Mucosa of descending colon (tissue), 3 donors: Measurements from ENCODE around the gene DCAF4. TPM values are rescaled to one million over a fixed set of nuclear protein-coding genes. Genes with fewer than 3 reads are reported as not detected.

ENCODE experiments used
- ATAC-seq: fragments of 200-7000 bp; cut with Tn5 transposase; one replicate; pipeline ENCODE4 v1.9.1; 2020; ENCODE audit warnings: mild to moderate bottlenecking, moderate library complexity
- DNase-seq, 3 donors: peaks; one replicate each; pipeline ENCODE4 v3.0.0-alpha.2; 2020
- H3K36me3 ChIP-seq: fragments of 200-600 bp; one replicate; pipeline ENCODE4 v1.8.0; 2021; ENCODE audit warnings: low read depth, mild to moderate bottlenecking
- H3K4me1 ChIP-seq: fragments of 200-600 bp; one replicate; pipeline ENCODE4 v1.8.0; 2021; ENCODE audit warnings: low read depth, mild to moderate bottlenecking
- H3K4me3 ChIP-seq: fragments of 200-600 bp; one replicate; pipeline ENCODE4 v1.8.0; 2021; ENCODE audit warnings: mild to moderate bottlenecking
- H3K9me3 ChIP-seq: fragments of 200-600 bp; one replicate; pipeline ENCODE4 v1.8.0; 2021; ENCODE audit warnings: mild to moderate bottlenecking
- CTCF ChIP-seq: fragments of 200-600 bp; IDR thresholded peaks from one replicate; pipeline ENCODE4 v1.8.0; 2022; ENCODE audit warnings: antibody characterized with exemption, mild to moderate bottlenecking
- intact Hi-C, 2 donors: fragments of 100-400 bp; cut with DNase I in 1 of 2; cut with micrococcal nuclease in 1 of 2; formaldehyde crosslinking; loops; one replicate each; pipeline versions ENCODE4 v1.11.0 to v1.11.1; 2022; cut with DNase I, micrococcal nuclease
- total RNA-seq, 3 donors: library from RNA; stranded (reverse); fragmentation: NEBNext Ultra II Directional in 2 of 3; extraction: Animal tissue kit (Norgen Biotek cat#: 25700) in 2 of 3; gene quantifications; one replicate each; pipeline versions ENCODE4 v1.2.1 to v1.2.4, GENCODE V29; 2021 to 2023
- donor health status: DM: no; HTN: no; CAD: no; lungs with moderate emphysema.
- donor health status: DM: no; HTN: no; CAD: no.
- donor health status: DM: no; HTN: yes; CAD: no.

DCAF4 gene
- total RNA-seq, 3 donors from 2014 or later: 13.9 to 27.0 (median 15.7) TPM

GRCh38 chr14:72975770-72976169 is 49.5 kb downstream of the DCAF4 start:
- no peak for TF ChIP-seq CTCF
- DNase-seq: peak in 1 of 3 donors; percentile 29

GRCh38 chr14:72978856-72979255 is 52.6 kb downstream of the DCAF4 start:
- no peaks in the 10 kb centered on the region for H3K4me1 ChIP-seq
- ATAC-seq (no peak), DNase-seq (no peak)
- H3K9me3 ChIP-seq: no peaks in the 10 kb centered on the region
- no peak overlapping the region for H3K4me3 ChIP-seq
- H3K36me3 ChIP-seq: peaks cover 8% of the 10 kb centered on the region
- no peak for TF ChIP-seq CTCF
- intact Hi-C loops: no loop called here

More at GRCh38 chr14:72975770-72976169, 49.5 kb downstream of the DCAF4 start:
- intact Hi-C loops: no loop called here
- Histone ChIP-seq H3K36me3 (peaks cover 12% of the 10 kb centered on the region), H3K9me3 (no peaks in the 10 kb centered on the region), H3K4me1 (no peaks in the 10 kb centered on the region), H3K4me3 (no peak overlapping the region)
- no peak for ATAC-seq

- intact Hi-C loops: no loop called here
- Histone ChIP-seq H3K4me3 (no peak overlapping the region), H3K9me3 (no peaks in the 10 kb centered on the region), H3K36me3 (no peaks in the 10 kb centered on the region), H3K4me1 (no peaks in the 10 kb centered on the region)
- DNase-seq: no peak
- no peak for ATAC-seq
- no peak for TF ChIP-seq CTCF
These were observed 54.6 kb downstream of the DCAF4 start for GRCh38 chr14:72980863-72981262.

GRCh38 chr14:72982146-72982708 is 56.0 kb downstream of the DCAF4 start:
- H3K9me3 ChIP-seq: no peaks in the 10 kb centered on the region
- no peaks in the 10 kb centered on the region for H3K4me1 ChIP-seq
- no peak overlapping the region for H3K4me3 ChIP-seq
- TF ChIP-seq CTCF: no peak
- DNase-seq (no peak), ATAC-seq (no peak)
- H3K36me3 ChIP-seq: no peaks in the 10 kb centered on the region
- intact Hi-C loops: no loop called here

DNA sequence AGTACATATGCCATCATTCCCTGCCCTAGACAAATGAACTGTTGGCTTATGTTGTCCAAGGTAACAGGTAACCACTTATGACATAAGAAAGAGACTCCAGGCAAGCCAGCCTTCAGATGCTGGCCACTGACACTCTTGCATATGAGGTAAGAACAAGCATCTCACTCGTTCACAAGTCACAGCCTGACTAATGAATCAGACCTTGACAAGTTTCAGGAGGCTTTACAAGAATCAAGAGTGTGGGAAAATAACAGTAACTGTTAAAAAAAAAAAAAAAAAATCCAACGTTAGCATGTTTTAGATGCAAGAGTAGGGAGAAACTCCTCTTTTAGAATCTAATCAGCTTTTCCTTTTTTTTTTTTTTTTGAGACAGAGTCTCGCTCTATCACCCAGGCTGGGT is 60.0 kb downstream of the DCAF4 start:
- no peaks in the 10 kb centered on the region for H3K36me3 ChIP-seq
- no peak overlapping the region for H3K4me3 ChIP-seq
- intact Hi-C loops: no loop called here
- DNase-seq: no peak
- TF ChIP-seq CTCF: no peak
- no peaks in the 10 kb centered on the region for H3K9me3 ChIP-seq
- ATAC-seq: no peak
- no peaks in the 10 kb centered on the region for H3K4me1 ChIP-seq

GRCh38 chr14:72986857-72987256 is 60.6 kb downstream of the DCAF4 start:
- Histone ChIP-seq H3K36me3 (no peaks in the 10 kb centered on the region), H3K9me3 (no peaks in the 10 kb centered on the region), H3K4me3 (no peak overlapping the region), H3K4me1 (no peaks in the 10 kb centered on the region)
- TF ChIP-seq CTCF: no peak
- intact Hi-C loops: no loop called here
- ATAC-seq (no peak), DNase-seq (no peak)
